NCI-H2029 treated with DMSO at 0.1 percent for 48 hours (cell line): ENCODE data around the gene ARHGAP26.

Source experiments
- DNase-seq: peaks from one replicate; lab custom pipeline; 2025; lab: John Stamatoyannopoulos, UW

Gene ARHGAP26

DNA sequence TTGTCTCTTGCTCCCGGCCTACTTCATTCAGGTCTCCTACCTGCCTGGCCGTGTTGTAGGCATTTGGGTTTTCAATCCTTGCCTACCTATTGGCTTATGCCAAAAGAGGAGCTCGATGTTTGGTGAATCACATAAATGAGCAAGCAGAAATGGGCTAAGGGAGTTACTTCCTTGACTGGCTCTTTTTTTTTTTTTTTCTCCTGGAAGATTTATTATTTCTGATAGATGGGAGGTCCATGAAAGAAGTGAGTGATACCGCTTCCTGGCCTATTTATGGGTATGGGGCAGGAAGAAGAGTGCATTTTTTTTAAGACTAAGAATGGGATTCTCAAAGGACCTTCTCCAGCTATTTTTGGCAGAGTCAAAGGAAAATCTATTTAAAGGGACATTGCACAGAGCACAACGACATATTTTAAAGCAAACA lies 294.1 kb downstream of the ARHGAP26 start:
- DNase-seq = no peak

GRCh38 chr5:143064676-143065075 lies 294.5 kb downstream of the ARHGAP26 start:
- DNase-seq = no peak

DNA sequence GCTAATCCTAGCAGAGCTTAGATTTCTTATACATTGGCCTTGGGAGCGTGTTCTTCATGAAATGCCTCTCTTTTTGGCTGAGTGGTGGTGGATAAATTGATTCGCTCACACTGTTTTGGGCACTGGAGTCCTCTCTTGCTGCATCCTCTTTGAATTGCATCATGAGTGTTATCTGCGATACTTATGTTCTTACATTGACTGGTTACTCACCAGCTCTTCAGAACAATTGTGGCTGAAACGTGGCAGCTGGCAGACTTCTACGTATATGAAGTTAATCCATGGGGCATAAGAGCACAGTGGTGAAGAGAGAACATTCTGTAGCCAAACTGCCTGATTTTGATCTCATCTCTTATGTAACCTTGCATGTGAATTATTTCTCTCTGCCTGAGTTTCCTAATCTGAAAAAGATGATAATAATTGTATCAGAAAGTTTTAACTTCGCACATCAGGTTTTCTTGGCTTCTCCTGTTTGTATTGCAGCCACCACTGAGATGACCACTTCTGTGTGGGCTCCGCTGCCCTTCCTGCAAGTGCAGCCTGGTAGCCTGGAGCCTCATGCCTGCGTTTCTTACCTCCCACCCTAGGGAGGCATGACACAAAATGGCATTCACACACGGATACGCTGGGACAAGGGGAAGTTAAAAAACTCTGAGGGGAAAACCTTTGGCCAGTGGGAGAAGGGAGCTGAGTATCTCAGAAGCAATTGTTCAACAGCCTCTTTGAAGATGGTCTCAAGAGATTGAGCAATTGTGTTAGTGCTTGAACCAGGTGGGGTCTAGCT lies 295.2 kb downstream of the ARHGAP26 start:
- no peak for DNase-seq

- no peak for DNase-seq
These were observed 295.9 kb downstream of the ARHGAP26 start for GRCh38 chr5:143065996-143066522.

DNA sequence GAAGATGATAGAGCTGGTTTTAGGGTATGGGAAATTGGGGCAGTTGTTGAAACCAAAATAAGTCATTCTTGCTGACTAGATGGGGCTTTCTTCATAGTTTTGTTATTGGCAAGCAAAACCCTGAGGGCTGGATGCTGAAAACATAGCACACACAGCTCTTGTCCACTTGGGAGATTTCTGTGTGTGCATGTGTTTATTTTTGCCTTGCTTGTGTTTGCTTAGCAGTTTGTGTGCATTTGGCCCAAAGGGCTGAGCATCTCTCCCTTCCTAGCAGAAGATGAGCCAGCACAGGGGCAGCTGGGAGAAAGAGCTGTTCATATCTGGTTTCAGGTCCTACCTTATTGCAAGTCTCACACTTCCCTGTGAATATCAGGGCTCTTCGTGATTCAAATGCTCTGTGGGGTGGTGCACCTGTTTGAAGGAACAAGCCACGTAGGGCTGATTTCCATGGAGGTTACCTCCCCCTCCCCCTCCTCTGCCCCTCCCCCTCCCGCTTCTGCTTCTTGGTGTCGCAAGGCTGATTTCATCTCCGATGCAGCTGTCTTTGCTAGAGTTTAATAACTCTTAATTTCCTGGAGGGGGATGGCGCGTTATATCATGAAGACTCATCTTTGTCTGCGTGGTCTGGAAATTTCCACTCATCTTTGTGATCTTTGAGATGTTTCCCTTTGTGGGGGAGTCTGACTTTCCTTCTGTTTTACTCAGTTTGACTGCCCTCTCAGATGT lies 296.5 kb downstream of the ARHGAP26 start:
- no peak for DNase-seq

GRCh38 chr5:143068712-143069111 lies 298.5 kb downstream of the ARHGAP26 start:
- no peak for DNase-seq

DNA sequence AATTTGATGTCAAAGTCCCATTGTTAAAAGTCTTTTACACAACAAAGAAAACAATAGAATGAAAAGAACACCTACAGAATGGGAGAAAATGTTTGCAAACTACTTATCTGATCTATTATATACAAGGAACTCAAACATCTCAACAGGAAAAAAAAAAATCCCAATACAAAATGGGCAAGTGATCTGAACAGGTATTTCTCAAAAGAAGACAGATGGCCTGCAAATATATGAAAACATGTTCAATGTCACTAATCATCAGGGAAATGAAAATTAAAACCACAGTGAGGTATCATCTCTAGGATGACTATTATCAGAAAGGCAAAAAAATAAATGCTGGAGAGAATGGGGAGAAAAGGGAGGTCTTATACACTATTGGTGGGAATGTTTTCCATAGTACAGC lies 301.8 kb downstream of the ARHGAP26 start:
- no peak for DNase-seq

DNA sequence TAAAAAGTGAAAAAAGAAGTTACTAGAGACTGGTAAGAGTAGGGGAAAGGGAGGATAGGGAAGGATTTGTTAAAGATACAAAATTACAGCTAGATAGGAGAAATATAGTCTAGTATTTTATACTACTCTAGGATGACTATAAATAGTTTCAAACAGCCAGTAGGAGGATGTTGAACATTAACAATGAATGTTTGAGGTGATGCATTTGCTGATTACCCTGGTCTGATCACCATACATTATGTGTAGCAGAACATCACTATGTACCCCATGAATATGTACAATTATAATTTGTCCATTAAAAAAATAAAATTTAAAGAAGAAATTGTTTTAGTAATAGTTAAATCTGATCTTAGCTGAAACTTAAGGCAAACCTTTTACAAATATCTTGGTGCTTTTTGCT lies 302.6 kb downstream of the ARHGAP26 start:
- no peak for DNase-seq

GRCh38 chr5:143073766-143074165 lies 303.6 kb downstream of the ARHGAP26 start:
- no peak for DNase-seq

DNA sequence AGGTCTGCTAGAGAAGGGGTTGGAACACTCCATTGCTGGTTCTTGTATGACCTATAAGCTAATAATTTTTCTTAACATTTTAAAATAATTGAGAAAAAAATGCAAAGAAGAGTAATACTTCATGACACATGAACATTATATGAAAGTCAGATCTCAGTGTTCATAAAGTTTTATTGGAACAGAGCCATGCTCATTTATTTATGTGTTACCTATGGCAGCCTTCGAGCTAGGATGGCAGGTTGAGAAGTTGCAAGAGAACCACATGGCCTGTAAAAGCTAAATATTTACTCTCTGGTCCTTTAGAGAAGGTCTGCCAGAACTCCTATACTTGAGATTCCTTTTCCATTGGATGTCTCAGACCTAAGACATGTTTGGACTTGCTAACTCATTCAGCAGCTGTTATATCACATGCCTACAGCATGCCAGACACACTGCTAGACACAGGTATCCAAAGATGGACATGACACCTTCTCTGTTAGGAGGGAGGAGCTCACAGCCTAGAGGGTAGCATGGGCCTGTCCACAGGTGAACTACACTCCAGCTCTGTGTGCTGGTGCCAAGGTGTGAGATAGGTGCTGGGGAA lies 304.3 kb downstream of the ARHGAP26 start:
- DNase-seq = no peak

DNA sequence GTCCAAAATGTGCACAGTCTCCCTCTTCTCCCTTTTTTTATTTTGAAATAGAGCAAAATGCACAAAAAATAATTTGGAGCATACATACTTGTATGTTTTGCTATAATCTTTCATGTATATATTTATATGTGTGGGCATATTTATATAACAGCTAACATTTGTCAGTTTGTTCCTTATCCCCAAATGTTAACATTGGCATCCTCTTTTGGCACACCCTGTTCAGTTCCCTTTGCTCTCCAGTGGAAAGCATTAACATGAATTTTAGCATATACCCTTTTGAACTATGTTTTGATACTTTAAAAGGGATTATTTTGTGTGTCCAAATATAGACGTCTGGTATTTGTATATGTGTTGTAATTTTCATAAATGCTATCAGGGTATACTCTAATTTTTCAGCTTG lies 306.2 kb downstream of the ARHGAP26 start:
- DNase-seq = no peak

GRCh38 chr5:143077453-143078103 lies 307.4 kb downstream of the ARHGAP26 start:
- no peak for DNase-seq

DNA sequence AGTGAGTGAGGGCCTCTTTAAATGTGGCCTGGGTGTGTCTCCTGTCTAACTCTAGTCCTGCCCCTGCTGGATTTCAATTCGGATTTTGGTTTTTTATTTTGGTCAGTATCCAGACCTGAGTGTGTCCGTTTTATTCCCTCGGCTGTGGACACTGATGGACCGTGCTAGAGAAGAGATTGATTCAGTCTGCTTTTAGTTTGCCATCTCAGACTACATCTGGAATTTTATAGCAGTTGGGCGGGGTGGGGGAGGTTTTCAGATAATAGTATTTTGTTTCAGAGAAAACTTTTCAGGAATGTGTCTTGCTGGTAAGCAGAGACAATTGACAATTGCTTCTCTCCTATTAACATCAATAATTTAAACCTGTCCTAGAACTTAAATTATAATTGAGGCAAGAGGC lies 308.1 kb downstream of the ARHGAP26 start:
- DNase-seq = no peak

DNA sequence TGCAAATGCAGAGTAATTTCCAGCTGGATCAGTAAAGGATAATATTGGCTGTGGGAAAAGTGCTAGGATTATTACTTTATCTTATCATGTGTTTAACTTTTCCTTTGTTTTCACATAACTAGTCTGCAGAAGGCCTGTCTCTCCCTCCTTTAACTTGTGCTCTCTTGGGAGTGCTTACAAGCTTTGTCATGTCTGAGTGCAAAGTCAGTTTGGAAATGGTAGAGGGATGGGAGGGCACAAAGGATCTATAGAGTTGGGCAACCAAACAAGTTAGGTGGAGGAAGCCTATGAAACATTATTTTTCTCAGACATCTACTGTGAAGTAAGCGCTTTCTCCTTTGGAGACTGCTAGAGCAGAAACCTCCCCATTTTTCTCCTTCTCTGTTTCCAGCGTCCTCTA lies 308.8 kb downstream of the ARHGAP26 start:
- DNase-seq = no peak

GRCh38 chr5:143080407-143080806 lies 310.2 kb downstream of the ARHGAP26 start:
- DNase-seq = no peak

DNA sequence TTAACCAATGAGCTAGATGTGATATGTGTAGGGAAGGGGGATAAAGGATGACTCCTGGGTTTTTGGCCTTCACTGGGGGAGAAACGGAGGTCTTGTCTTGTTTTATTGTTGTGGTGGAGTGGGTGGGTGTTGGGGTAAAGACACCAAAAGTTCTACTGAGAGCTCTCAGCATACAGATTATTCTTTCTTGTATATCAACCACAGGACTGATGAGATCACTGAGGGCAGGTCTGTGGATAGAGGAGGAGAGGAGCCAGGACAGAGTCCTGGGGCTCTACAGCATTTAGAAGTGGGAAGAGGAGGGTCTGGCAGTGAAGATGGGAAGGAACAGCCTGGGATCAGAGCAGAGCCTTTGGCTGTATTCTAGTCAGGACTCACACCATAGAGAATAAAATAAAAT lies 310.8 kb downstream of the ARHGAP26 start:
- DNase-seq = no peak

DNA sequence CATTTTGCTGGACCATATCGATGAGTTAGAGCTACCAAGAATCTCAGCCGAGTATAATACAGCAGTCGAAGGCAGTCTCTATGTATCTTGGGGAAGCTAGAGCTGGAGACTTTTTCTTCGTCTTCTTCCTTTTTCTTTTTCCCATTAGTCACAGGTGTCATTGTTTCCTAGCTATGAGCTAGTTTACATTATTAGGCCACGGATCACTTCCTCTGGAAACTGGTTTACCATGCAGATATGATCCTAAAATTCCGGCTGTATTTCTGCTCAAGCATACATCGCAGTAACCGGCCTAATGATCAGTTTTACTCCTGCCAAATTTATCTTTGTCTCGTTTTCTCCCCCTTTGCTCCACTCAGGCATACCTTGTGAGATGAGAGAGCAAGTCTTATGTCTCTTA lies 312.8 kb downstream of the ARHGAP26 start:
- DNase-seq = no peak

- DNase-seq = no peak
These were observed 314.2 kb downstream of the ARHGAP26 start for GRCh38 chr5:143084407-143084806.

DNA sequence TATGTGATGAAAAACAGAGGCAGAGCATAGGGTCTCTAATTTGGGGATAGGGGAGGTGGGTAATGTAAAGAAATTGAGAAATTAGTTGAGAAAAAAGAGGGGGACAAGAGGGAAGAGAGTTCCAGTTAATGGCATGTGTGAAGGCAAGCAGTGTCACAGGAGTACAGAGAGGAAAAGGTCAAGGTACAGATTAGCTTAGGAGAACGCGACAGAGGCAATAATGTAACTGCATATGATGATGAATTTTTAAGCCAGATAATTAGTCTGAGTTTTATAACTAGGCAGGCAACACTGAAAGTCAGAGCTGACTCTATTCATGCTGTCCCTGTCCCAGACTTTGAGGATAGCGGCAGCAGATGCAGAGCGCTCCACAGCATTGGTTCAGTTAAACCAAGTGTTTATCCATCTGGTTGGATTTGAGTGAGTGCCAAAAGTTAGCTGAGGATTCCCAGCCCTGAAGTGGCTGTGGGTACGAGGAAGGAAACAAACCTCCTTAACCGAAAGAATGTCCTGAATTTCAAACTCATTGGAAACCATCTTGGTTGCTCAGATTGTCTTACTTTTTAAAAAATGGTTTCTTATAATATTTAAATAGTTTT lies 315.2 kb downstream of the ARHGAP26 start:
- DNase-seq = peak; percentile 83

GRCh38 chr5:143086546-143086907 lies 316.4 kb downstream of the ARHGAP26 start:
- DNase-seq = no peak

GRCh38 chr5:143086908-143087637 lies 316.9 kb downstream of the ARHGAP26 start:
- DNase-seq = no peak
